GM12865 (cell line): ENCODE measurements around the gene DOHH.
"Not testable (repeated sequence)": the region's sequence is repeated elsewhere in the genome, so short reads cannot be mapped to it uniquely, and the experiment has no call there.

Source experiments
- DNase-seq: peaks from one replicate; pipeline ENCODE4 v3.0.0; 2010; ENCODE audit warnings: low read depth
- H3K4me3 ChIP-seq: 2 replicates; pipeline ENCODE4 v1.5.1; 2011; ENCODE audit warnings: mild to moderate bottlenecking, low read depth, low read length, control low read depth
- CTCF ChIP-seq: IDR thresholded peaks from 2 replicates; pipeline ENCODE4 v1.5.1; 2011; ENCODE audit warnings: low read length, control low read depth, low read depth, inconsistent platforms; ENCODE audit not compliant: insufficient read depth; ENCODE audit errors: missing control alignments

DOHH gene

GRCh38 chr19:3455960-3456601 lies 44.4 kb downstream of the DOHH start:
- no peak for TF ChIP-seq CTCF
- no peak overlapping the region for H3K4me3 ChIP-seq
- DNase-seq: no peak

- DNase-seq: no peak
- no peak overlapping the region for H3K4me3 ChIP-seq
- TF ChIP-seq CTCF: no peak
Measured at GRCh38 chr19:3455393-3455955, 45.0 kb downstream of the DOHH start.

- TF ChIP-seq CTCF: no peak
- DNase-seq: no peak
- no peak overlapping the region for H3K4me3 ChIP-seq
Measured at GRCh38 chr19:3454656-3455392, 45.6 kb downstream of the DOHH start.

GRCh38 chr19:3453840-3454239 lies 46.6 kb downstream of the DOHH start:
- no peak for TF ChIP-seq CTCF
- H3K4me3 ChIP-seq: no peak overlapping the region
- no peak for DNase-seq

GRCh38 chr19:3452942-3453214 lies 47.6 kb downstream of the DOHH start:
- not testable (repeated sequence) for DNase-seq, H3K4me3 ChIP-seq

- no peak overlapping the region for H3K4me3 ChIP-seq
- TF ChIP-seq CTCF: no peak
- no peak for DNase-seq
Measured at GRCh38 chr19:3452171-3452941, 48.1 kb downstream of the DOHH start.

- no peak for DNase-seq
- no peak overlapping the region for H3K4me3 ChIP-seq
- TF ChIP-seq CTCF: no peak
Measured at GRCh38 chr19:3451451-3451866, 49.0 kb downstream of the DOHH start.
